Caco-2 (cell line): ENCODE results near the gene ZSWIM8. TPM values are rescaled to one million over a fixed set of nuclear protein-coding genes. Genes with fewer than 3 reads are reported as not detected.
"Not testable (repeated sequence)": the region's sequence is repeated elsewhere in the genome, so short reads cannot be mapped to it uniquely, and the experiment has no call there.

ENCODE experiments used
- BruUV-seq: library from RNA; stranded (reverse); fragments of 400-500 nt; replicated peaks from 2 replicates; lab custom pipeline; 2021; lab: Mats Ljungman, UMichigan
- CTCF ChIA-PET: fragments of 300-600 bp; sonication (Branson Sonifier 250); formaldehyde crosslinking; loops from one replicate; lab custom pipeline; 2022; ENCODE audit warnings: antibody characterized with exemption; lab: Charles Lee
- POLR2A ChIA-PET: fragments of 300-600 bp; sonication (Branson Sonifier 250); formaldehyde crosslinking; loops from one replicate; lab custom pipeline; 2022; ENCODE audit warnings: antibody characterized with exemption; lab: Charles Lee
- DNase-seq, 2 experiments: peaks; one replicate each; pipeline versions ENCODE4 v3.0.0 to v3.0.0-alpha.2; 2020 to 2022
- H3K27me3 ChIP-seq: replicated peaks from 2 replicates; pipeline ENCODE4 v1.6.0; 2011; ENCODE audit warnings: low read length; ENCODE audit not compliant: control insufficient read depth, insufficient read depth
- H3K36me3 ChIP-seq: 2 replicates; pipeline ENCODE4 v1.5.1; 2011; ENCODE audit warnings: low read length; ENCODE audit not compliant: control insufficient read depth, insufficient read depth
- H3K4me1 ChIP-seq: fragments of 250-450 bp; sonication (Bioruptor Pico); 2 replicates; pipeline ENCODE4 v1.5.1; 2020; ENCODE audit warnings: mild to moderate bottlenecking
- H3K4me3 ChIP-seq: 2 replicates; pipeline ENCODE4 v1.5.1; 2011; ENCODE audit warnings: low read depth, mild to moderate bottlenecking, control low read depth, low read length
- H3K9me3 ChIP-seq: fragments of 250-450 bp; sonication (Bioruptor Pico); 2 replicates; pipeline ENCODE4 v1.5.1; 2020; ENCODE audit warnings: mild to moderate bottlenecking, moderate library complexity
- H3K27ac Mint-ChIP-seq: one replicate; pipeline ENCODE4 v1.8.0; 2022; ENCODE audit warnings: mixed read lengths; ENCODE audit not compliant: unreplicated experiment
- H3K27me3 Mint-ChIP-seq: one replicate; pipeline ENCODE4 v1.8.0; 2022; ENCODE audit warnings: mixed read lengths; ENCODE audit not compliant: insufficient read depth, unreplicated experiment
- H3K36me3 Mint-ChIP-seq: one replicate; pipeline ENCODE4 v1.8.0; 2022; ENCODE audit warnings: mild to moderate bottlenecking, mixed read lengths; ENCODE audit not compliant: insufficient read depth, unreplicated experiment
- H3K4me1 Mint-ChIP-seq: one replicate; pipeline ENCODE4 v1.8.0; 2022; ENCODE audit warnings: low read depth, mixed read lengths; ENCODE audit not compliant: unreplicated experiment
- H3K4me3 Mint-ChIP-seq: one replicate; pipeline ENCODE4 v1.8.0; 2022; ENCODE audit warnings: mild to moderate bottlenecking, moderate library complexity, mixed read lengths; ENCODE audit not compliant: unreplicated experiment
- H3K9me3 Mint-ChIP-seq: one replicate; pipeline ENCODE4 v1.8.0; 2022; ENCODE audit warnings: mixed read lengths; ENCODE audit not compliant: unreplicated experiment
- CTCF ChIP-seq, 2 experiments: fragments of 200-600 bp in 1 of 2; IDR thresholded peaks; 1 replicate in 1 of 2; 2 replicates in 1 of 2; pipeline versions ENCODE4 v1.5.1 to v1.8.0; 2011 to 2022; ENCODE audit warnings: antibody characterized with exemption in 1 of 2, control low read depth in 1 of 2, inconsistent platforms in 1 of 2, low read depth in 1 of 2, low read length in 1 of 2, mild to moderate bottlenecking in 1 of 2, moderate library complexity in 1 of 2; ENCODE audit not compliant: insufficient read depth in 1 of 2, severe bottlenecking in 1 of 2, unreplicated experiment in 1 of 2
- intact Hi-C: fragments of 100-400 bp; cut with micrococcal nuclease; formaldehyde crosslinking; loops from one replicate; pipeline ENCODE4 v1.10.0; 2022; ENCODE audit not compliant: unreplicated experiment
- total RNA-seq: library from RNA; stranded (reverse); gene quantifications from 2 replicates; pipeline ENCODE4 v1.2.3, GENCODE V29; 2022

Gene ZSWIM8
- total RNA-seq, 1 experiment from 2014 or later: 103 TPM

GRCh38 chr10:73785721-73786511 lies 510 bp downstream of the ZSWIM8 start:
- Histone ChIP-seq H3K27me3 (no peaks in the 10 kb centered on the region), H3K36me3 (no peaks in the 10 kb centered on the region; the same call in 1 of the 2 replicates), H3K9me3 (no peaks in the 10 kb centered on the region), H3K4me1 (no peaks in the 10 kb centered on the region; the same call in 1 of the 2 replicates), H3K4me3 (peak overlapping the region; percentile 90)
- Mint-ChIP-seq H3K4me1 (peaks cover 6% of the 10 kb centered on the region), H3K27me3 (no peaks in the 10 kb centered on the region), H3K4me3 (peak overlapping the region; percentile 82), H3K9me3 (no peaks in the 10 kb centered on the region), H3K36me3 (peaks cover 40% of the 10 kb centered on the region), H3K27ac (peak overlapping the region; percentile 77)
- ChIA-PET POLR2A (interaction anchor here (1.0 kb wide), 1 partner anchor 13 kb away, joined by 3 read pairs; no protein-coding TSS in a partner anchor), CTCF (interaction anchor here (0.7 to 1.4 kb wide), 2 partner anchors 13 to 23 kb away, joined by 3 to 7 read pairs; a partner anchor contains a TSS)
- BruUV-seq: no TSS peak
- peak in 1 of 2 experiments; percentile 33 for TF ChIP-seq CTCF (IDR thresholded peaks at IDR 0.05; ENCODE audit: insufficient read depth in 1 of 2, low read depth in 1 of 2, low read length in 1 of 2, severe bottlenecking in 1 of 2, unreplicated experiment in 1 of 2)
- peak; percentile 65 to 66 for DNase-seq
- intact Hi-C loops: loop anchor here (2.0 to 10.0 kb wide), 3 partner anchors 25 to 89 kb away; partner anchors contain the start of genes CAMK2G, NDST2 and SEC24C

GRCh38 chr10:73786512-73786885 lies 1.1 kb downstream of the ZSWIM8 start:
- no peaks in the 10 kb centered on the region; the same call in 1 of the 2 replicates for H3K4me1 ChIP-seq
- no peaks in the 10 kb centered on the region for H3K27me3 Mint-ChIP-seq
- intact Hi-C loops: loop anchor here (2.0 to 10.0 kb wide), 3 partner anchors 24 to 88 kb away; partner anchors contain the start of genes CAMK2G, NDST2 and SEC24C
- BruUV-seq: TSS peak; percentile 23
- H3K27ac Mint-ChIP-seq: peak overlapping the region; percentile 77
- H3K9me3 ChIP-seq: no peaks in the 10 kb centered on the region
- no peak for DNase-seq
- CTCF ChIA-PET: interaction anchor here (0.7 to 1.4 kb wide), 2 partner anchors 14 to 24 kb away, joined by 3 to 7 read pairs; a partner anchor contains a TSS
- H3K4me3 ChIP-seq: peak overlapping the region; percentile 90
- peak in 1 of 2 experiments; percentile 12 for TF ChIP-seq CTCF (IDR thresholded peaks at IDR 0.05; ENCODE audit: insufficient read depth in 1 of 2, low read depth in 1 of 2, low read length in 1 of 2, severe bottlenecking in 1 of 2, unreplicated experiment in 1 of 2)
- H3K4me3 Mint-ChIP-seq: peak overlapping the region; percentile 82
- no peaks in the 10 kb centered on the region; the same call in none of the 2 replicates for H3K36me3 ChIP-seq
- POLR2A ChIA-PET: interaction anchor here (0.5 kb wide), 1 partner anchor 379 kb away, joined by 4 read pairs; no protein-coding TSS in a partner anchor
- peaks cover 6% of the 10 kb centered on the region for H3K4me1 Mint-ChIP-seq
- H3K36me3 Mint-ChIP-seq: peaks cover 46% of the 10 kb centered on the region
- H3K27me3 ChIP-seq: no peaks in the 10 kb centered on the region
- H3K9me3 Mint-ChIP-seq: no peaks in the 10 kb centered on the region

- H3K4me3 Mint-ChIP-seq, H3K4me1 Mint-ChIP-seq, H3K4me1 ChIP-seq, H3K9me3 ChIP-seq, H3K27ac Mint-ChIP-seq, H3K36me3 ChIP-seq, BruUV-seq, H3K9me3 Mint-ChIP-seq, H3K4me3 ChIP-seq, DNase-seq, H3K27me3 Mint-ChIP-seq, H3K27me3 ChIP-seq: not testable (repeated sequence)
- POLR2A ChIA-PET: interaction anchor here (0.5 kb wide), 1 partner anchor 378 kb away, joined by 4 read pairs; no protein-coding TSS in a partner anchor
- CTCF ChIA-PET: interaction anchor here (0.7 to 1.4 kb wide), 3 partner anchors 14 to 136 kb away, joined by 3 to 7 read pairs (median 6); a partner anchor contains a TSS
- intact Hi-C loops: loop anchor here (2.0 to 10.0 kb wide), 3 partner anchors 24 to 88 kb away; partner anchors contain the start of genes CAMK2G, NDST2 and SEC24C
- H3K36me3 Mint-ChIP-seq: peaks cover 45% of the 10 kb centered on the region
Observed at GRCh38 chr10:73787031-73787800, 1.8 kb downstream of the ZSWIM8 start.
